Fibroblast of villous mesenchyme (primary cell): Measurements from ENCODE around the gene RFX4. TPM values are rescaled to one million over a fixed set of nuclear protein-coding genes. Genes with fewer than 3 reads are reported as not detected.

ENCODE experiments used
- DNase-seq: peaks from one replicate; pipeline ENCODE4 v3.0.0-alpha.2; 2010; ENCODE audit warnings: low read depth
- H3K4me3 ChIP-seq: 2 replicates; pipeline ENCODE4 v1.5.1; 2011; ENCODE audit warnings: low read depth, mild to moderate bottlenecking, low read length
- CTCF ChIP-seq: IDR thresholded peaks from 2 replicates; pipeline ENCODE4 v1.5.1; 2012; ENCODE audit warnings: low read depth, mild to moderate bottlenecking, low read length; ENCODE audit not compliant: insufficient read depth
- total RNA-seq: library from RNA; depleted of rRNA; stranded (reverse); fragments of >200 nt; gene quantifications from 2 replicates; pipeline ENCODE4 v1.2.3, GENCODE V29; 2012

The RFX4 gene
- total RNA-seq, 1 donor, result not detected

- H3K4me3 ChIP-seq, result no peak overlapping the region
- no peak for TF ChIP-seq CTCF
- no peak for DNase-seq
Measured at GRCh38 chr12:106771425-106771824, 188.6 kb downstream of the RFX4 start.

- H3K4me3 ChIP-seq, result peak overlapping the region; percentile 97
- DNase-seq, result no peak
- TF ChIP-seq CTCF, result no peak
Measured at GRCh38 chr12:106773286-106774004, 190.6 kb downstream of the RFX4 start.

- peak; percentile 99 for DNase-seq
- peak within 1 kb of the TSS; percentile 97 for H3K4me3 ChIP-seq
- no peak for TF ChIP-seq CTCF
Measured at GRCh38 chr12:106774005-106774807, 191.4 kb downstream of the RFX4 start, which contains the start of gene RIC8B. TSS of gene RIC8B (plus strand) at chr12:106774682. CDS start at chr12:106774746, 64 bp downstream.

- H3K4me3 ChIP-seq, result peak overlapping the region; percentile 97
- no peak for DNase-seq
- TF ChIP-seq CTCF, result no peak
Measured at GRCh38 chr12:106774808-106775524, 192.2 kb downstream of the RFX4 start.

- DNase-seq, result no peak
- TF ChIP-seq CTCF, result no peak
- H3K4me3 ChIP-seq, result no peak overlapping the region
Measured at GRCh38 chr12:106776897-106777296, 194.1 kb downstream of the RFX4 start.

GRCh38 chr12:106780010-106780631 is 197.3 kb downstream of the RFX4 start:
- peak; percentile 75 for DNase-seq
- no peak for TF ChIP-seq CTCF
- H3K4me3 ChIP-seq, result no peak overlapping the region
